Testis (tissue), 5 donors: ENCODE data around the gene POLD2. TPM values are rescaled to one million over a fixed set of nuclear protein-coding genes. Genes with fewer than 3 reads are reported as not detected.
"Not testable (repeated sequence)": the region's sequence is repeated elsewhere in the genome, so short reads cannot be mapped to it uniquely, and the experiment has no call there.

Source experiments
- DNase-seq: peaks from one replicate; pipeline ENCODE4 v3.0.0-alpha.2; 2019
- H3K27ac ChIP-seq, 2 donors: fragments of 200-600 bp; sonication (generic); one replicate each; pipeline ENCODE4 v1.5.1; 2019
- H3K27me3 ChIP-seq: fragments of 200-600 bp; sonication (generic); one replicate; pipeline ENCODE4 v1.5.1; 2019
- H3K36me3 ChIP-seq: fragments of 200-600 bp; sonication (generic); one replicate; pipeline ENCODE4 v1.5.1; 2017; ENCODE audit warnings: low read depth; ENCODE audit errors: missing control alignments
- H3K4me1 ChIP-seq: fragments of 200-600 bp; sonication (generic); one replicate; pipeline ENCODE4 v1.5.1; 2019
- H3K4me3 ChIP-seq, 2 donors: fragments of 200-600 bp; sonication (generic); one replicate each; pipeline ENCODE4 v1.5.1; 2017 to 2019
- H3K9me3 ChIP-seq: fragments of 200-600 bp; sonication (generic); one replicate; pipeline ENCODE4 v1.5.1; 2017
- POLR2A ChIP-seq: fragments of 450-650 bp; IDR thresholded peaks from one replicate; pipeline ENCODE4 v1.6.1; 2017; ENCODE audit warnings: antibody characterized with exemption, mild to moderate bottlenecking, moderate library complexity
- WGBS, 2 donors: methylation state at CpG; one replicate each; pipeline ENCODE4 v1.1.5; 2018; 5-methylcytosine and 5-hydroxymethylcytosine counted together
- intact Hi-C: fragments of 100-400 bp; cut with DNase I; formaldehyde crosslinking; loops from one replicate; pipeline ENCODE4 v1.15.1; 2023; ENCODE audit warnings: low total_unique reads
- long read RNA-seq, 2 donors: transcript quantifications; one replicate each; lab custom pipeline, GENCODE V29; 2026
- polyA plus RNA-seq: library from polyadenylated mRNA; stranded (reverse); fragments of 350-450 nt; fragmentation: Illumina TruSeq; extraction: RNeasy Lipid Tissue Mini Kit (QIAGEN cat#74804); gene quantifications from one replicate; pipeline ENCODE4 v1.2.3, GENCODE V29; 2014; ENCODE audit warnings: low read depth, low replicate concordance; ENCODE audit not compliant: insufficient read depth
- total RNA-seq, 2 donors: library from RNA; depleted of rRNA; stranded (reverse); fragments of >200 nt; gene quantifications; one replicate each; pipeline ENCODE4 v1.2.3, GENCODE V29; 2016
- TF ChIP-seq, protein P1 (sequence below), 3 experiments: fragments of 450-650 bp in 2 of 3; fragments of 200-600 bp in 1 of 3; sonication (generic) in 1 of 3; IDR thresholded peaks; one replicate each; pipeline ENCODE4 v1.5.1; 2016 to 2019; ENCODE audit warnings: antibody characterized with exemption in 3 of 3, mild to moderate bottlenecking in 2 of 3, moderate library complexity in 1 of 3

The POLD2 gene
- total RNA-seq (10 to 100 TPM; 59.4 to 61.9 TPM), polyA plus RNA-seq (117 TPM)
- long read RNA-seq, donor 1, transcript POLD2-218 (11 exons, 1,619 nt) = major isoform, 36 of 58 reads
- long read RNA-seq, donor 1, partial matches to known transcripts = 14 of 58 reads
- long read RNA-seq, donor 1, other reads (novel, unspliced or antisense) = 0 of 58 reads
- long read RNA-seq, donor 2, transcript POLD2-216 (2 exons, 528 nt) = minor isoform, 5 of 64 reads
- long read RNA-seq, donor 2, transcript POLD2-218 (11 exons, 1,619 nt) = major isoform, 24 of 64 reads
- long read RNA-seq, donor 2, partial matches to known transcripts = 29 of 64 reads
- long read RNA-seq, donor 2, other reads (novel, unspliced or antisense) = 0 of 64 reads

DNA sequence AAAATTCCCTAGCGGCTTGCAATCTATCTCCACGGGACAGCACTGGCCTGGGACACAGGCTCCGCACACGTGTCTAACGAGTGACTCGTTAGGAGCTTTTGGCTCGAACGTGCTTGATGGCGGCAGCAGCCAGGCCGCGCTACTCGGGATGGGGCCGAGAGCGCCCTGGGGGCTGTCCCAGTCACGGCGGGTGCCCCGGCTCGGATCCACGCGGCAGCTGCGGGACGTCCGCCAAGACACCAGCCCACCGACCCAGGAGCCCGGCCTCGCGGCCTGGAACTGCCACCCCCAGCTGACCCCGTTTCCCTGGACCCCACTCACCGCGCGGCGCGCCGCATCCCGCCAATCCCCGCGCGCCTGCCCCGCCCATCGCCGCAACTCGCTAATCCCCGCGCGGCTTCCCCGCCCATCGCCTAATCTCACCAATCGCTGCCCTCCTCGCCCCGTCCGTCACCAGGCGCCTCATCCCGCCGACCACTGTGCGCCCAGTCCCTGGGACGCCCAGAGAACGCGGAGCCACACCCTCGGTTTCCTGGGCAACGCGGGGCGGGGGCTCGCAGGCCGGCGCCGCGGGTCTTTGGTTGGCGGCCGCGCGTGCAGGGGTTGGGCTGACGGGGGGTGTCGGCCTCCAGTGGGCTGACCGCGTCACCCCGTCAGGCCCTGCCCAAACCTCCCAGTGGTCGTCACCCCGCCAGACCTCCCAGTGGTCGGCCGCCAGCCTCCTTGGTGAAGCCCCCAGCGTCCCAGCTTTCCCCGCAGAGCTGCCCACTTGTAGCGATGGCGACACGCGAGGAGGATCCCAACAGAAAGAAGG, at the start of gene POLD2:
TSS of gene POLD2 (minus strand) at position 359 of the 814 bp plus-strand sequence. CDS start 1,495 bp downstream, outside the sequence.
- 0 to 1% methylated on average over 21 to 68 of the region's 86 CpGs for WGBS, 2 donors
- no peaks in the 10 kb centered on the region for H3K9me3 ChIP-seq
- H3K36me3 ChIP-seq = no peaks in the 10 kb centered on the region
- TF ChIP-seq, protein P1, sequence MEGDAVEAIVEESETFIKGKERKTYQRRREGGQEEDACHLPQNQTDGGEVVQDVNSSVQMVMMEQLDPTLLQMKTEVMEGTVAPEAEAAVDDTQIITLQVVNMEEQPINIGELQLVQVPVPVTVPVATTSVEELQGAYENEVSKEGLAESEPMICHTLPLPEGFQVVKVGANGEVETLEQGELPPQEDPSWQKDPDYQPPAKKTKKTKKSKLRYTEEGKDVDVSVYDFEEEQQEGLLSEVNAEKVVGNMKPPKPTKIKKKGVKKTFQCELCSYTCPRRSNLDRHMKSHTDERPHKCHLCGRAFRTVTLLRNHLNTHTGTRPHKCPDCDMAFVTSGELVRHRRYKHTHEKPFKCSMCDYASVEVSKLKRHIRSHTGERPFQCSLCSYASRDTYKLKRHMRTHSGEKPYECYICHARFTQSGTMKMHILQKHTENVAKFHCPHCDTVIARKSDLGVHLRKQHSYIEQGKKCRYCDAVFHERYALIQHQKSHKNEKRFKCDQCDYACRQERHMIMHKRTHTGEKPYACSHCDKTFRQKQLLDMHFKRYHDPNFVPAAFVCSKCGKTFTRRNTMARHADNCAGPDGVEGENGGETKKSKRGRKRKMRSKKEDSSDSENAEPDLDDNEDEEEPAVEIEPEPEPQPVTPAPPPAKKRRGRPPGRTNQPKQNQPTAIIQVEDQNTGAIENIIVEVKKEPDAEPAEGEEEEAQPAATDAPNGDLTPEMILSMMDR (IDR thresholded peaks at IDR 0.05) = peak in 1 of 3 experiments; percentile 2
- TF ChIP-seq POLR2A = no peak
- H3K4me3 ChIP-seq = peak within 1 kb of the TSS; percentile 59 to 80
- no peaks in the 10 kb centered on the region for H3K27me3 ChIP-seq
- peaks cover 8% of the 10 kb centered on the region for H3K4me1 ChIP-seq
- peak within 1 kb of the TSS; percentile 63 to 75 for H3K27ac ChIP-seq
- peak; percentile 99 for DNase-seq
- intact Hi-C loops = no loop called here

GRCh38 chr7:44172803-44173424, 49.6 kb upstream of the POLD2 start:
- DNase-seq = no peak
- 89 to 93% methylated on average over 6 of the region's 6 CpGs for WGBS, 2 donors
- no peak overlapping the region for H3K27ac ChIP-seq
- no peak overlapping the region for H3K4me3 ChIP-seq
- no peaks in the 10 kb centered on the region for H3K9me3 ChIP-seq
- no peak for TF ChIP-seq POLR2A
- TF ChIP-seq, protein P1 (IDR thresholded peaks at IDR 0.05) = no peak
- no peaks in the 10 kb centered on the region for H3K27me3 ChIP-seq
- H3K4me1 ChIP-seq = no peaks in the 10 kb centered on the region
- intact Hi-C loops = no loop called here
- no peaks in the 10 kb centered on the region for H3K36me3 ChIP-seq

DNA sequence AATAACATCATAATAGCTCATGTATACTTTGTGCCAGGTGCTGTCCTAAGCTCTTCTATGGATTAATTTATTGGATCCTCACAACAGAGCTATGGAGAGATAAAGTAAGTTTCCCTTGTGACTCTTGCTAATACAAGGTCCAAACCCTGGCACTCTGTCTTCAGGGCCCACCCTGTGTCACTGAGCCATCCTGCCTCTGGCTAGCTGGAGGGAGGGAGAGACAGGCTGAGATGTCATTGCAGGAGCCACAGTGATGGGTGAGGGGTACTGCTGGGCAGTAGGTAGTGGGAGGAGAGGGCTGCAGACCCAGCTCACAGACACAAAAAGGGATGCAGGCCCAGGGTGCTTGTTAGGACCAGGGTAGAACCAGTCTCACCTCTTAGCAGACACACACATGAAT, 49.0 kb upstream of the POLD2 start:
- TF ChIP-seq, protein P1 (IDR thresholded peaks at IDR 0.05) = no peak
- no peak for TF ChIP-seq POLR2A
- Histone ChIP-seq H3K36me3 (no peaks in the 10 kb centered on the region), H3K9me3 (no peaks in the 10 kb centered on the region), H3K4me3 (no peak overlapping the region), H3K27ac (no peak overlapping the region), H3K4me1 (no peaks in the 10 kb centered on the region), H3K27me3 (no peaks in the 10 kb centered on the region)
- intact Hi-C loops = no loop called here
- no peak for DNase-seq

GRCh38 chr7:44171901-44172300, 48.6 kb upstream of the POLD2 start:
- WGBS, 2 donors = 93 to 94% methylated on average over 9 of the region's 9 CpGs
- H3K4me1 ChIP-seq, H3K9me3 ChIP-seq, H3K4me3 ChIP-seq, H3K36me3 ChIP-seq, DNase-seq, intact Hi-C loops, H3K27ac ChIP-seq, H3K27me3 ChIP-seq: not testable (repeated sequence)

DNA sequence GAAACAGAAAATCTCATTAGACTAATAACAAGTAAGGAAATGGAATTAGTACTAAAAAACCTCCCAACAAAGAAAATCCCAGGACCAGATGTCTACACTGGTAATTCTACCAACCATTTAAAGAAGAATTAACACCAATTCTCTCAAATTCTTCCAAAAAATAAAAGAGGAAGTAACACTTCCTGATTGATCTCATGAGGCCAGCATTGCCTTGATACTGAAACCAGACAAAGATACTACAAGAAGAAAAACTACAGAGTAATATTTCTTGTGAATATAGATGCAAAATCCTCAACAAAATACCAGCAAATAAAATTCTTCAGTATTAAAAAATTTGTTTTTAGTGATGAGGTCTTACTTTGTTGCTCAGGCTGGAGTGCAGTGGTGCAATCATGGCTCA, 44.6 kb upstream of the POLD2 start:
- Histone ChIP-seq H3K27ac (no peak overlapping the region), H3K4me3 (no peak overlapping the region), H3K27me3 (no peaks in the 10 kb centered on the region), H3K36me3 (no peaks in the 10 kb centered on the region), H3K9me3 (no peaks in the 10 kb centered on the region), H3K4me1 (no peaks in the 10 kb centered on the region)
- TF ChIP-seq, protein P1 (IDR thresholded peaks at IDR 0.05) = no peak
- TF ChIP-seq POLR2A = no peak
- DNase-seq = no peak
- intact Hi-C loops = no loop called here
